HG03025 (cell line): ENCODE results near the gene MYH14.

ENCODE experiments used
- ATAC-seq: cut with Tn5 transposase; IDR thresholded peaks from one replicate; pipeline ENCODE4 v1.9.1; 2021; ENCODE audit warnings: mild to moderate bottlenecking, moderate library complexity; ENCODE audit not compliant: unreplicated experiment, low FRiP score

MYH14 gene

DNA sequence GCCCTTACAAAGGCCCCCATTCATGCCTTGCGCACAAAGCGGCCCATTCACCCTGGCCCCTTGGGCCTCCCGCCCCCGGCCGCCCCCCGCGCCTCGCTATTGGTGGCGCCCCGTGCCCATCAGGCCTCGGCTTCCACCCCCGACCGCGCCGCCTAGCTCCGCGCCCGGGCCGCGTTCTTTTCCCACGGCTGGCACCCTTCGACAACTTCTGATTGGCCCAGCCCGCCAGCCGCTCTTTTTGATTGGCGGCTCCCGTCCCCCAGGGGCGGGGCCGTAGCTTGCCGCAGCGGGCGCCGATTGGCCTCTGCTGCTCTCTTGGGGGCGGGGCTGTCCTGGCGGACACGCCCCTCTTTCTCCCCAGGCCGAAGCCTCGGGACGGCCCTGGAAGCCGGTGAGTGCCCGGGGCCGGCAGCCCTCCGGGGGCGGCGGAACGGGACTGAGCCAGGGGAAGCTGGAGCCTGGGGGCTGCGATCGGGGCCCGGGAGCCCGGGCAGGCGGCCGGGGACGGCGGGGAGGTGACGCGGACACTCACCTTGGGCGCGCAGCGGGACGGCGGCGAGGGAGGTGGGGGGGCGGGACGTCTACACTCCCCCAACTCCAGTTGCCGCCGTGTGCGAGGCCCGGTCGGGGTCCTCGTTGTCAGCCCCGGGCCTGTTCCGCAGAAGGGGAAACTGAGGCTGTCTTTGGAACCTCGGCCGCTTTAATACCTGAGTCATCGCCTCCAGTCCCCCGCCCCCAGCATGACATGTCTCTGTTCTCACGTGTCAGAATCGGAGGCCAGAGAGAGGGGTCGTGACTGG is at the start of gene MYH14:
Gene MYH14 (plus strand): TSS at position 342 of the 800 bp plus-strand sequence. CDS start 6,744 bp downstream, outside the sequence.
- ATAC-seq: no peak

DNA sequence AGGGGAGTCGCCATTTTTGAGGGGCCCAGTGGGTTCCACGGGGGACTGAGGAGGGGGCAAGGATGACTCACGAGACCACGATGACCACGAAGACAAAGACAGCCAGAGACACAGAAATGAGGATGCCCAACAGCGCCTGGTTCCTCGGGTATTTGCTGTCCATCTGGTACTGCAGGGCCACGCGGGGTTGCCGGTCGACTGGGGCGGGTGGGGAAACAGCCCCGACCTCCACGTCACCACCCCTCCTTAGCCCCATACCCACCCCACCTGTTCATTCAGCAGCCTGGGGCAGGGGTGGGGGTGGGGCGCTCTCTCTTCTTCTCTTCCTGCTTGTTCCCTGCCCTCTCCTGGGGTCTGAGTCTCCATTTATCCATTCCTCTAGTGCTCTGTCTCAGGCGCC is 48.9 kb upstream of the MYH14 start:
- ATAC-seq: no peak

DNA sequence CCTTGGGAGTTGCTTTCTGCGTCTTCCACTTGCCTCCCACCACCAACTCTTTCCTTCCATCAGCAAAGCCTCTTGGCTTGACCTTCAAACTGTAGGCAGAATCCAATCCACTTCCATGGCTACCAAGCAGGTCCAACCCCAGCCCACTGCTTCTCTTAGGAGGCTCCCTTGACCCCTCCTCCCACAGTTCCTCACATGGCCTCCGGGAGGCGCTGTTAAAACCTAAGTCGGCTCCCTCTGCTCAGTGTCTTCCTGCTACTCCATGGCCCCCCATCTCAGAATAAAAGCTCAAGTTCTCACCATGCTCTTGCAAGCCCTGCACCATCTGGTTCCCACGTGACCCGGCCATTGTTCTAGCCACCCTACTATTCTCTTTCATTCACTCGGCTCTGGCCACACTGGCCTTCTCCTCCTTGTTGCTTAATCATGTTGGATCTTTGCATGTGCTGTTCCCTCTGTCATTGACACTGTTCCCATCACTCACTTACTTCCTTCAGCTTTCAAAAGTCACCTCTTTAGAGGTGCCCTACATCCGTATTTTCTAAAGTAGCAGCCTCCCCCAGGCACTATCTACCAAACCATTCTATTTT is 47.8 kb upstream of the MYH14 start:
- ATAC-seq: no peak

DNA sequence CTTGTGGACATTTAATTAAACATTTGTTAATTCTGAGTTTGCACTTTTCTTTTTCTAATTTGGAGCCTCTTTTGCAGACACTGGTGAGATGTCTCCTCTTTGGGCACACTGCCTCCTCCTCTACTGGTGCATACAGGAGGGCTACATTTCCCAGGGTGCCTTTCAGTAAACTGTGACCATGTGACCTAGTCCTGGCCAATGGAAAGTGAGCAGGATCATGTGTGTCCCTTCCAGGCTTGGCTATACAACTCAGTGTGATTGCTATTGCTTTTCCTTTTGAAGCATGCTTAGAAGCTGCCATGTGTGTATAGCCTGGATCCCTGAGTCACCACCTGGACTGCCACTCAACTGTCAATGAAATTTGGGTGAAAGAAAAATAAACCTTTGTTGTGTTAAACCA is 44.8 kb upstream of the MYH14 start:
- no peak for ATAC-seq

DNA sequence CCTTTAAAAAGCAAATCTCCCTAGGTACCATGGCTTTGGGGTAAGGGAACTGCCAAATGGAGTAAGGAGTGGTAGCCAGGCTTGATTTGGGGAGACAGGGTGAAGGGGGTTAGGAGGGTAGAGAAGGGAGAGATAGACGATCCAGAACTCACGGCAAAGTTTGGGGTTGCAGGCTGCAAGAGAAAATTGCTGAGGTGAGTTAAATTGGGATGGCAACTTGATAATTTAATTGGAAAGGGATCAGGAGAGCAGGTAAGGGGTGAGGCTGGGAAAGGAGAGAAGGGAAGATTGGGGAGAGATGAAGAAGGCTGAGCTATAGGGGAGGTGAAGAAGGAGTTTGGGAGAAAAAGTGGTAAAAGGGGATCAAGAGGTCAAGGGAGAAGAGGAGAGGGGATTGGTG is 44.3 kb upstream of the MYH14 start:
- no peak for ATAC-seq

DNA sequence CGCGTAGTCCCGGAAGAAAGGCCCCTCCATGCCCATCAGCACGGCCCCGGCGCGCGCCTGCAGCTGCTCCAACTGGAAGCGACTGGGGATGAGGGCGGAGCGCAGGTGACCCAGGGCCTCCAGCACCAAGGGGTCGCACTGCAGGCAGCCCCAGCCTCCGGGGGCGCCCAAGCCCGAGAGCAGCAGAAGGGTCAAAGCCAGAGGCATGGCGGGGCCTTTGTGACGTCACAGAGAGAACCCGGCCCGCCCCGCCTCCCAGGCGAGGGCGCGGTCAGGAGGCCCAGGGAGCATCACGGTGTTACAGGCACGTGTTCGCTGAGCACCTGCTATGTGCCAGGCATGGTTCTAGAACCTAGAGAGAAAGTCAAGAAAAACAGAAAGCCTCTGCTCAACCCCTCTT is 40.4 kb upstream of the MYH14 start, which contains the start of gene IZUMO2:
Gene IZUMO2 (minus strand): TSS at position 294 of the 400 bp plus-strand sequence. CDS start 87 bp downstream, at position 207.
- ATAC-seq: no peak

DNA sequence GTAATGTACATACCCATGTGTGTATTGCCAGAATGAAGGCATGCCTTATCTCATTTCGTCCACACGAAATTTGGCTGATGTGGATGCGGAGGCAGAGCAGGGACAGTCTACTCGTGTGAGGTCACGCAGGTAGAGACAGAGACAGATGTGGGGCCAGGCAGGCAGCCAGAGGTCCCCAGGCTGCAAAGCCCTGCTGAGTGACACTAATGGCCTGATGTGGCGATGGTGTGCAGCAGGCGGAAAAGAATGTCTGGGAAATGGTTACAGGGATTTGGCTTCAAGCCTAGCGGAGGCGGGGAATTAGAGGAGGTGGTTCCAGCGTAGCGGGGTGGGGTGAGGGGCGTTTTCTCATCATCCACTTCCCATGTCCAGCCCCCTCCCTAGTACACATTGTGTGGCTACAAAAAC is 36.1 kb upstream of the MYH14 start:
- no peak for ATAC-seq

DNA sequence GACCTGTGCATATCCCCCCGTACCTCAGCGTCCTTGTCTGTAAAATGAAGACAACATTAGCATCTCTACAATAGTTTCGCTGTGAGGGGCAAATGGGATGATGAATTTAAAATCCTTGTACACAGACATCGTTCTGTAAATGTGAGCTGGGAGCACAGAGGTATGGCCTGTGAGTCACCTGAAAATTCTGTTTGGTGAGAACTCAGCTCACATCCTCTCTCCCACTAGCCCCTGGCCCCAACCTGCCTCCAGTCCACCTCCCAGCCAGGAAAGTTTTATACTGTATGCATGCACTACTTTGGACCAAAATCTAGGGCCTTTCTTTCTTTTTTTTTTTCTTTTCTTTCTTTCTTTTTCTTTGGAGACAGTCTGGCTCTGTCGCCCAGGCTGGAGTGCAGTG is 31.7 kb upstream of the MYH14 start:
- ATAC-seq: no peak

DNA sequence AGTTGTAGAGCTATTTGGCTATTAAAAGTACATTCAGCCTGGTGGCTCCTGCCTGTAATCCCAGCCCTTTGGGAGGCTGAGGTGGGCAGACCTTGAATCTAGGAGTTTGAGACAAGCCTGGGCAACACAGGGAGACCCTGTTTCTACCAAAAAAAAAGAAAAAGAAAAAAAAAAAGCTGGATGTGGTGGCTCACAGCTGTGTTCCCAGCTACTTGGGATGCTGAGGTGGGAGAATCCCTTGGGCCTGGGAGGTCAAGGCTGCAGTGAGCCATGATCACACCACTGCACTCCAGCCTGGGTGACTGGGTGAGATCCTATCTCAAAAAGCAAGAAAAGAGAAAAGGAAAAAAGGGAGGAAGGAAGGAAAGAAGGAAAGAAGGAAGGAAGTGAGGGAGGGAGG is 30.7 kb upstream of the MYH14 start:
- no peak for ATAC-seq

DNA sequence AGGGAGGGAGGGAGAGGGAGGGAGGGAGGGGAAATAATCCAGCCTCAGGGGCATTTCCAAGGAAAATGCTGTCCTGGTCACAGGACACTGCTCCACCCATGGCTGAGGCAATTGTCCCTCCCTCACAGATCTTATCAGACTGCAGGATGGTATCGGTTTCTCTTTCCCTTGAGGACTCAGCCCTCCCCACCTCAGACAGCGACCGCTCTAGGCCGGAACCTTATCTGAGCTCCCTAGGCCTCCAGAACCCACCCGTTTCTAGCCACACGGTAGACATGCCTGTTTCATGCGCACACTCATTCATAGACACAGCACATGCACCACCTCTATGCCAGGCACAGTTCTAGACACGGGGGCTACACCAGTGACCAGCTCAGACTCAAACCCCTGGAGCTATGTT is 30.3 kb upstream of the MYH14 start:
- ATAC-seq: no peak

DNA sequence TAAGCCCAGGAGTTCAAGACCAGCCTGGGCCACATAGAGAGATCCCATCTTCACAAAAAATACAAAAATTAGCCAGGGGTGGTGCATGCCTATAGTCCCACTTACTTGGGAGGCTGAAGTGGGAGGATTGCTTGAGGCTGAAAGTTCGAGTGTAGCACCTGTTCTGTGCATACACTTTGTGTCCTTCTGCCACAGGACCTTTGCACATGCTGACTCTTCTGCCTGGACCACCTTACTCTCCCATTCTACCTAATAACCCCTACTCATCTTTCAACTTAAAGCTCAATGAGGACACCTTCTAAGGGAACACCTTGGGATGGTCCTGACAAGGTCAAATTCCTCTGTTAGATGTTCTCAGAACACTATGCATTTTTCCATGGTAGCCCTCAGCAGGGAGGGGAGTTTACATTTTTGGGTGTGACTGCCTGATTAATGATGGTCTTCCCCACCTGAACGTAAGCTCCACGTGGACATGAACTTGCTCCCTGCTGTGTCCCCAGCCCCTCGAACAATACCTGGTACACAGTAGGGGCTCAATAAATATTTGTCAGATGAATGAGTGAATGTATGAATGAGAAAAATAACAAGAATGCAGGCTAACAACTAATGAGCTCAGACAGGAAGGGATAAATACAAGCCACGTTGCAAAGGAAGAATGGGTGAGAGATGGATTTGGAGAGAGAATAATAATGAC is 29.2 kb upstream of the MYH14 start:
- ATAC-seq: no peak

DNA sequence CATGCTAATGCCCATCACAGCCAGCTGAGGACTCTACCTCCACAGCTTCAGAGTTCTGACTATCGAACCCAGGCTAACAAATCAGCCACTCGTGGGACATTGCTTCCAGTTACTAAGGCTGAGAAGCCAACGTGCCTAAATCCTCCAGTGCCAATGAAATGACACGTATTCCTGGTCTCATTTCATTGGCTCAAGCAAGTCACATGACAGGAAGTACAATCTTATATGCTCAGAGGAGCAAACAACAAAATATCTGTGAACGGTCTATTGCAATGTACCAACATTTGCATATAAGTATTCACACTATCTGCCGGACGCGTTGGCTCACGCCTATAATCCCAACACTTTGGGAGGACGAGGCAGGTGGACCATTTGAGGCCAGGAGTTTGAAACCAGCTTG is 27.5 kb upstream of the MYH14 start:
- ATAC-seq: no peak

DNA sequence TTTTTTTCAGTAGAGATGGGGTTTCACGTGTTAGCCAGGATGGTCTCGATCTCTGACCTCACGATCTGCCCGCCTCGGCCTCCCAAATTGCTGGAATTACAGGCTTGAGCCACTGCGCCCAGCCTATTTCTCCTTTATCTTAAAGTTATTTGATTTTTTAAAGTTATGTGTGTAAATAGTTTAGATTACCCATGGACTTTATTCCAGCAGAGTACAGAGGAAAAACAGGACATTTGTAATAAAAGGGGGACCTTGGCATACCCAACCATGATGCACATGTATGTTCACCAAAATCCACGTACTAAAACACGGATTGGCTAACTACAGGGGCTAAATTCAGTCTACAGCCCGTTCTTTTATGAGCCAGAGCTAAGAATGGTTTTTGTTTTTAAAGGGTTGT is 26.6 kb upstream of the MYH14 start:
- ATAC-seq: no peak

DNA sequence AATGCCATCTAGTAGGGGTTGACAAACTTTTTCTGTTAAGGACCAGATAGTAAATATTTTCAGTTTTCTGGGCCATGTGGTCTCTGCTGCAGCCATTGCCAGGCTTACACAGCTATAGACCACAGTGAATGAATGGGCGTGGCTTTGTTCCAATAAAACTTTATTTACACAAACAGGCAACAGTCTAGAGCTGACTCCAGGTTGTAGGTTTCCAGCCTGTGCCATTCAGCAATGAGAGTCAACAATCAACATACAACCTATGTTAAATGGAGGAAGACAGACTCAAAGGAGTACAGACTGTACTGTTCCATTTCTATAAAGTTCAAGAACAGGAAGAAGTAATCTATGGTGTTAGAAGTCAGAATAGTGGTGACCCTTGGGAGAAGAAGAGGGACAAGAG is 25.1 kb upstream of the MYH14 start:
- ATAC-seq: no peak

DNA sequence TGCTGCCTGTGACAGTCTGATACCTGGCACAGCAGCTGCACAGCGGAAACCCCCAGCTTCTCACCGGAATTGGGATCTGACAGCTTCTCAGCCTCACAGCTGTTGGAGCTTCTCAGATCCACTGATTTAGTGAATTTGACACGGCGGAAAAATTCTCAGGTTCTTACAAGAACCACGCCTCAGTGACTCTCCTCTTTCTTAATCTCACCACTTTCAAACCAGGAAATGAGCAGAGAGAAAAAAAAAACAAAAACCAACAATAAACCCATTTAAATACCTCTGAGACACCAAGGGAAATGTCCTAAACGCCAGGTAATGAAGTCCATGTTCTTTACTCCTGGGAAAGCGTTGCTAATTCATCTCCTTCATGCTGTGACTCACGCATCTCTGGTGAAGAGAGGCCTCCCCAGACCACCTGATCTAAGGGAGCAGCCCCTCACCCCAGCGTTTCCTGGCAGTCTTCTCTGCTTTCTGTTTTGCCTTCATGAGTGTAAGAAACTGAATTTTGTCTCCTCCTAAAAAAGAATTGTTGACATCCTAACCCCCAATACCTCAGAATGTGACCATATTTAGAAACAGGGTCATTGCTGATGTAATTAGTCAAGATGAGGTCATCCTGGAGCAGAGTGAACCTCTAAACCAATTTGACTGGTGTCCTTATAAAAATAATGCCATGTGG is 24.4 kb upstream of the MYH14 start:
- no peak for ATAC-seq

DNA sequence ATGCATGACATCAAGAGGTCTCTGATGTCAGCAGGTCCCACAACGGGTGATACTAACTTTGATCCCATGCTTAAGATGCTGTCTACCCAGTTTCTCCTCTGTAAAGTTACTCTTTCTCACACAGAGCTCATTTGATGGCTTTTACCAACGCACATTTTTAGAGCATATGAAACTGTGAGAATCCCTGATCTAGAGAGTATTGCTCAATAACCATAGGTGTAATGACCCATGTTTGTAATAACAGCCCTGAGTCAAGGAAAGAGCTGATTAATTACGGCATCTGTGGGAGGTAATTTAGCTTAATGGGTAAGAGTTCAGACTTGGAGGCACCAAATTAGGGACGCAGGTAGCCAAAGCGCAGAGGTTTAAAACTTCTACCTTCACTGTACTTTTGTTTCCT is 22.3 kb upstream of the MYH14 start:
- no peak for ATAC-seq

DNA sequence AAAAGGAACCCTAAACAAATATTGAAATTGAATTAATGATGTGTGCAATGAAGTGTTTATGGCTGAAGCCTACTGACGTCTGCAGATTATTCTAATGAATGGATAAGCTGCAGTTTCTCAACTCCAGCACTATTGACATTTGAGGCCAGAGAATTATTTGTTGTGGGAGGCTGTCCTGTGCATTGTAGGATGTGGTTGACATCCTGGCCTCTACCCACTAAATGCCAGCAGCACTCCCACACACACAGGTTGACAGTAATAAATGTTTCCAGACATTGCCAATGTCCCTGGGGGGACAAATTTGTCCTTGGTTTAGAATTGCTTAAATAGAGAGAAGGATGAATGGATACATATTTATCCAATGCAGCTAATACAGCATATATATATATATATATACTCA is 19.2 kb upstream of the MYH14 start:
- no peak for ATAC-seq

DNA sequence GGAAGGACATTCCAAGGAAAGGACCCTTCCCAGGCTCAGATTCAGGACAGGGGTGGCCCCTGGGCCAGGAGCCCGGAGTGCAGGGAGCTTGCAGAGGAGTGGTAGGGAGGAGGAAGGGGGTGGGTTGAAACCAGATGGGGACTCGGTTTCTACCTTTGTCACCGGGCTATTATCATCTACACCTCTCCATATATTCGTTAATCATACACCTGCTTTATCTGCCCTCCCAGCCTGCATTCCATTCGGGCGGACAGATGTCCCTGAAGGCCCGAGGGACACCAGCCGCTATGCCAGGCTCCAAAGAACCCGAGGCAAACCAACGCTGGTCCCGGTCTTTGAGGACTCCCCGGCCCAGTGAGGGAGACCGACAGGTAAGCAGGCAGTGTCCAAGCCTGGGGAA is 15.5 kb upstream of the MYH14 start:
- no peak for ATAC-seq

DNA sequence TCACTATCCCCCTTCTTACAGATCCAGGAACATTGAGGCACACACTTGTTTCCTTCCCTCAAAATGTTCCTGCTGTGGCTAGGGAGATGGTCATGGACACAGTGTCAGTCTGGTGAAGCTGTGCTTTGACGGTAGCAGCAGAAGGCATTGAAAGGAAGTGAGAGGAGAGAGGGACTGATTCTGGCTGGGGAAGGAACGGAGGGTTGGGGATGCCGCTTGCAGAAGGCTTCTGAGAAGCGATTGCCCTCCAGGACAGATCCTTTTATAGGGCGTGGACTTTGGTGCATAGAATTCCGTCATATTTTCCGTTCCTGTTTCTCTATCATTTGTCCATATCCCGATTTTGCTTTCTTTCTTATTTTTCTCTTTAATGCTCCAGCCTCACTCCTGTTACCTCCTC is 14.1 kb upstream of the MYH14 start:
- ATAC-seq: no peak

DNA sequence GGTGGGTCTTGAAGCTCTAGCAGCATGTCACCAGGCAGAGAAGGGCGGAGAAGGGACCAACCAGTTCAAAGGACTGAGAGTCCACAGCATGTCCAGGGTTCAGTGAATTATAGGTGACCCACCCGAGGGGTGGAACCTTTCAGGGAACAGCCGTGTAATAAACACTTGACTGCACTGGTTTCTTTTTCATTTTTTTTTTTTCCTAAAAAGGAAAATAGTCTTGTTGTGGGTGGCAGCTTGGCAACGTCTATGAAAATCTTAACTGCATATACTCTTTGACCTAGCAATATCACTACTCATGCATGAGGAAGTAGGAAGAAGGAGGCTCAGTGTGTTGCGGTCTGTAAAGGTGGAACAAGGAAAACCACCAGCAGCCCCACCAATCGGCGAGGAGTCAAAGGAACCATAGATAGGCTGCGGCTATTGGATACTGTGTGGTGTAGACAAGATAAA is 13.0 kb upstream of the MYH14 start:
- no peak for ATAC-seq

DNA sequence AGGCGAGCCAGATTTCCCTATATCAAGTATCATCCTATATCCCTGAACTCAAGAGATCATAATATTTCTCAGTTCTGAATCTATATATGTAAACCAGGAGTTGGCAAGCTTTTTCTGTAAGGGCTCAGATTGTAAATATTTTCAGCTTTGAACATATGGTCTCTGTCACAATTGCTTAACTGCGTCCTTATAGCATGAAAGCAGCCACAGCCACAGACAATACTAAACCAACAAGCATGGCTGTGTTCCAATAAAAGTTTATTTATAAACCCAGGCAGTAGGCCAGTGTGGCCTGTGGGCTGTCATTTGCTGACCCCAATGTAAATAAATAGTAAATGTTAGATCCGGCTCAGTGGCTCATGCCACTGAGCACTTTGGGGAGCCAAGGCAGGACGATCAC is 12.2 kb upstream of the MYH14 start:
- no peak for ATAC-seq
